ENCODE data around the gene TMEM151A.

- TF ChIP-seq CTCF (IDR thresholded peaks at IDR 0.05) (no peak), POLR2AphosphoS5 (IDR thresholded peaks at IDR 0.05) (no peak), POLR2A (IDR thresholded peaks at IDR 0.05) (no peak)
Measured at GRCh38 chr11:66291706-66292542, at the start of gene TMEM151A.
